Adrenal gland (tissue), 5 donors: ENCODE measurements around the gene KRTAP10-9.

Source experiments
- POLR2A ChIP-seq, 2 donors: fragments of 450-650 bp; IDR thresholded peaks; one replicate each; pipeline ENCODE4 v1.6.1; 2017; ENCODE audit warnings: antibody characterized with exemption in 2 of 2, mild to moderate bottlenecking in 2 of 2, moderate library complexity in 1 of 2
- TF ChIP-seq, protein P1 (sequence below), 6 experiments: fragments of 450-650 bp in 4 of 6; fragments of 200-600 bp in 2 of 6; sonication (generic) in 1 of 6; IDR thresholded peaks; 1 replicate in 5 of 6; 2 replicates in 1 of 6; pipeline versions ENCODE4 v1.5.1 to v1.8.0; 2016 to 2021; ENCODE audit warnings: antibody characterized with exemption in 6 of 6, mild to moderate bottlenecking in 2 of 6, moderate library complexity in 1 of 6
- donor health status: DM: no; HTN: no; CAD: no.

GRCh38 chr21:44650973-44651675 is 24.2 kb downstream of the KRTAP10-9 start:
- TF ChIP-seq POLR2A (IDR thresholded peaks at IDR 0.05) = no peak
- TF ChIP-seq, protein P1, sequence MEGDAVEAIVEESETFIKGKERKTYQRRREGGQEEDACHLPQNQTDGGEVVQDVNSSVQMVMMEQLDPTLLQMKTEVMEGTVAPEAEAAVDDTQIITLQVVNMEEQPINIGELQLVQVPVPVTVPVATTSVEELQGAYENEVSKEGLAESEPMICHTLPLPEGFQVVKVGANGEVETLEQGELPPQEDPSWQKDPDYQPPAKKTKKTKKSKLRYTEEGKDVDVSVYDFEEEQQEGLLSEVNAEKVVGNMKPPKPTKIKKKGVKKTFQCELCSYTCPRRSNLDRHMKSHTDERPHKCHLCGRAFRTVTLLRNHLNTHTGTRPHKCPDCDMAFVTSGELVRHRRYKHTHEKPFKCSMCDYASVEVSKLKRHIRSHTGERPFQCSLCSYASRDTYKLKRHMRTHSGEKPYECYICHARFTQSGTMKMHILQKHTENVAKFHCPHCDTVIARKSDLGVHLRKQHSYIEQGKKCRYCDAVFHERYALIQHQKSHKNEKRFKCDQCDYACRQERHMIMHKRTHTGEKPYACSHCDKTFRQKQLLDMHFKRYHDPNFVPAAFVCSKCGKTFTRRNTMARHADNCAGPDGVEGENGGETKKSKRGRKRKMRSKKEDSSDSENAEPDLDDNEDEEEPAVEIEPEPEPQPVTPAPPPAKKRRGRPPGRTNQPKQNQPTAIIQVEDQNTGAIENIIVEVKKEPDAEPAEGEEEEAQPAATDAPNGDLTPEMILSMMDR (IDR thresholded peaks at IDR 0.05) = no peak
